ENCODE data around the gene SNPH. TPM values are rescaled to one million over a fixed set of nuclear protein-coding genes. Genes with fewer than 3 reads are reported as not detected.
A peak's percentile ranks its signal among the peaks of the same experiment; 100 is the strongest.

The SNPH gene
- total and polyA plus RNA-seq, 2 of the 8 experiments (the other 6 are each of a cell fraction or from before 2014, with no cell fraction given): 0.98 to 4.9 TPM

- Histone ChIP-seq H2AK5ac (ENCODE audit: low read depth, low read length) (no peak overlapping the region), H2BK20ac (ENCODE audit: low read length) (no peak overlapping the region), H3K79me1 (ENCODE audit: low read depth, low read length) (no peaks in the 10 kb centered on the region), H3K79me2 (ENCODE audit: control insufficient read depth in 1 of 2, insufficient read depth in 2 of 2, low read length in 2 of 2) (no peaks in the 10 kb centered on the region), H2BK15ac (ENCODE audit: low read length) (peak overlapping the region; percentile 81; the same call in 1 of the 2 replicates), H3K56ac (replicated peaks; ENCODE audit: insufficient read length, low read depth, low read length) (peak overlapping the region; percentile 19), H3K4me2 (ENCODE audit: insufficient read depth in 1 of 2, low read depth in 2 of 2, low read length in 2 of 2) (peak overlapping the region; percentile 18 to 27; a peak in 1 of 4 replicates), H3K27me3 (replicated peaks in 1 of 4; ENCODE audit: control insufficient read depth in 3 of 4, extremely low read depth in 1 of 4, insufficient read depth in 3 of 4, low read length in 3 of 4) (no peaks in the 10 kb centered on the region), H4K20me1 (replicated peaks in 1 of 2; ENCODE audit: control insufficient read depth in 1 of 2, insufficient read depth in 2 of 2, low read length in 2 of 2) (no peaks in the 10 kb centered on the region), H3K23me2 (ENCODE audit: low read depth, low read length) (no peaks in the 10 kb centered on the region), H2BK5ac (ENCODE audit: low read depth, low read length) (peak overlapping the region; percentile 35), H3K27ac (ENCODE audit: low read depth, low read length) (no peak overlapping the region), H3K9ac (replicated peaks in 1 of 4; ENCODE audit: extremely low read depth in 1 of 4, low read depth in 3 of 4, low read length in 3 of 4) (no peak overlapping the region), H3K4me1 (replicated peaks in 1 of 4; ENCODE audit: control insufficient read depth in 3 of 4, insufficient read depth in 4 of 4, low read length in 3 of 4) (peaks cover 0 to 10% (median 4%) of the 10 kb centered on the region in 4 experiments; a peak in 6 of 7 replicates), H3K18ac (ENCODE audit: extremely low read depth, low read length) (no peak overlapping the region; the same call in 1 of the 2 replicates), H4K5ac (ENCODE audit: insufficient read length, low read depth, low read length) (no peak overlapping the region), H3K36me3 (ENCODE audit: control insufficient read depth in 2 of 4, insufficient read depth in 4 of 4, low read length in 3 of 4) (no peaks in the 10 kb centered on the region; a peak in 1 of 8 replicates), H3K4me3 (ENCODE audit: extremely low read depth in 1 of 4, insufficient read depth in 2 of 4, low read depth in 3 of 4, low read length in 4 of 4) (no peak overlapping the region), H3K23ac (ENCODE audit: insufficient read length) (no peak overlapping the region), H4K8ac (ENCODE audit: extremely low read depth, insufficient read depth, low read length) (no peak overlapping the region; the same call in 1 of the 2 replicates), H2BK120ac (replicated peaks; ENCODE audit: low read depth, low read length) (no peak overlapping the region), H2BK12ac (ENCODE audit: low read depth, low read length) (no peak overlapping the region), H2AFZ (ENCODE audit: low read length) (peak overlapping the region; percentile 61; the same call in 1 of the 2 replicates), H4K91ac (replicated peaks; ENCODE audit: insufficient read length, low read length) (no peak overlapping the region), H3K9me3 (ENCODE audit: insufficient read depth in 2 of 2, low read depth in 1 of 2, low read length in 1 of 2) (no peaks in the 10 kb centered on the region), H3K4ac (replicated peaks; ENCODE audit: insufficient read length, low read depth, low read length) (no peak overlapping the region), H3K14ac (ENCODE audit: insufficient read length) (no peak overlapping the region)
- ChIA-PET CTCF (ENCODE audit: partially characterized antibody) (interaction anchor here (1.0 to 1.7 kb wide), 8 partner anchors 10 to 134 kb away, joined by 3 to 6 read pairs (median 3); no protein-coding TSS in a partner anchor), POLR2A (ENCODE audit: partially characterized antibody) (no interaction called here)
- DNase-seq (ENCODE audit: low read depth in 1 of 2, low spot score in 2 of 2): no peak
- peak; percentile 74 for FAIRE-seq
- WGBS, 2 experiments (ENCODE audit: extremely low coverage in 1 of 2, insufficient coverage in 1 of 2, insufficient read length in 1 of 2, insufficient replicate concordance in 2 of 2, low coverage in 1 of 2, low lambda C conversion rate in 2 of 2, missing lambda C conversion rate in 1 of 2): 64% methylated on average over 9 of the region's 9 CpGs; no CpG with 5 or more reads in 1 of the 2 experiments
- 0 out of 2 replicates have a peak, but pooled peaks have one; percentile 21 for TF ChIP-seq TAF1 (IDR thresholded peaks at IDR 0.05; ENCODE audit: low read depth, low read length)
- TF ChIP-seq HDAC6 (IDR thresholded peaks at IDR 0.05; ENCODE audit: low read depth, low read length): no peak
- TF ChIP-seq JUND (IDR thresholded peaks at IDR 0.05; ENCODE audit: low read length): 0 out of 2 replicates have a peak, but pooled peaks have one; percentile 27
Measured at GRCh38 chr20:1301031-1301529, 35.0 kb downstream of the SNPH start.

Measured in H1 (cell line).